Sigmoid colon (tissue), 4 donors: ENCODE results near the gene ADAMTS10.
"Not testable (repeated sequence)": the region's sequence is repeated elsewhere in the genome, so short reads cannot be mapped to it uniquely, and the experiment has no call there.

Experiments used
- EP300 ChIP-seq, 4 donors: sonication (generic); formaldehyde crosslinking; IDR thresholded peaks; one replicate each; pipeline ENCODE4 v1.6.1; 2017; ENCODE audit warnings: antibody characterized with exemption in 4 of 4
- POLR2A ChIP-seq, 2 donors: fragments of 450-650 bp; IDR thresholded peaks; one replicate each; pipeline ENCODE4 v1.6.1; 2016; ENCODE audit warnings: antibody characterized with exemption in 2 of 2, mild to moderate bottlenecking in 2 of 2, moderate library complexity in 2 of 2
- POLR2AphosphoS5 ChIP-seq, 4 donors: sonication (generic); formaldehyde crosslinking; IDR thresholded peaks; one replicate each; pipeline ENCODE4 v1.6.1; 2017; ENCODE audit warnings: antibody characterized with exemption in 4 of 4
- TF ChIP-seq, protein P1 (sequence below), 4 experiments: fragments of 450-650 bp in 3 of 4; fragments of 200-600 bp in 1 of 4; IDR thresholded peaks; one replicate each; pipeline ENCODE4 v1.5.1; 2016 to 2019; ENCODE audit warnings: antibody characterized with exemption in 4 of 4, mild to moderate bottlenecking in 3 of 4, moderate library complexity in 2 of 4

DNA sequence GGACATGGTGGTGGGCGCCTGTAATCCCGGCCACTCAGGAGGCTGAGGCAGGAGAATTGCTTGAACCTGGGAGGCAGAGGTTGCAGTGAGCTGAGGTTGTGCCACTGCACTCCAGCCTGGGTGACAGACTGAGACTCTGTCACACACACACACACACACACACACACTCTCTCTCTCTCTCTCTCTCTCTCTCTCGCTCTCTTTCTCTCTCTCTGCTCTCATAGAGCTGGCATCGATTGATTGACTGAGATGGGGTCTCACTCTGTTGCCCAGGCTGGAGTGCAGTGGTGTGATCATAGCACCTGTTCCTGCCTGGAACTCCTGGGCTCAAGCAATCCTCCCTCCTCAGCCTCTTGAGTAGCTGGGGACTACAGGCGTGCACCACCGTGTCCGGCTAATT, 56.8 kb downstream of the ADAMTS10 start:
- TF ChIP-seq POLR2A, EP300, POLR2AphosphoS5 (IDR thresholded peaks at IDR 0.05): not testable (repeated sequence)
- TF ChIP-seq, protein P1, sequence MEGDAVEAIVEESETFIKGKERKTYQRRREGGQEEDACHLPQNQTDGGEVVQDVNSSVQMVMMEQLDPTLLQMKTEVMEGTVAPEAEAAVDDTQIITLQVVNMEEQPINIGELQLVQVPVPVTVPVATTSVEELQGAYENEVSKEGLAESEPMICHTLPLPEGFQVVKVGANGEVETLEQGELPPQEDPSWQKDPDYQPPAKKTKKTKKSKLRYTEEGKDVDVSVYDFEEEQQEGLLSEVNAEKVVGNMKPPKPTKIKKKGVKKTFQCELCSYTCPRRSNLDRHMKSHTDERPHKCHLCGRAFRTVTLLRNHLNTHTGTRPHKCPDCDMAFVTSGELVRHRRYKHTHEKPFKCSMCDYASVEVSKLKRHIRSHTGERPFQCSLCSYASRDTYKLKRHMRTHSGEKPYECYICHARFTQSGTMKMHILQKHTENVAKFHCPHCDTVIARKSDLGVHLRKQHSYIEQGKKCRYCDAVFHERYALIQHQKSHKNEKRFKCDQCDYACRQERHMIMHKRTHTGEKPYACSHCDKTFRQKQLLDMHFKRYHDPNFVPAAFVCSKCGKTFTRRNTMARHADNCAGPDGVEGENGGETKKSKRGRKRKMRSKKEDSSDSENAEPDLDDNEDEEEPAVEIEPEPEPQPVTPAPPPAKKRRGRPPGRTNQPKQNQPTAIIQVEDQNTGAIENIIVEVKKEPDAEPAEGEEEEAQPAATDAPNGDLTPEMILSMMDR (IDR thresholded peaks at IDR 0.05): not testable (repeated sequence)
